GM12873 (cell line): ENCODE data around the gene MED15.

Experiments used
- CTCF ChIP-seq: IDR thresholded peaks from 2 replicates; pipeline ENCODE4 v1.5.1; 2012; ENCODE audit warnings: low read depth, mild to moderate bottlenecking, moderate library complexity, low read length, control low read depth; ENCODE audit not compliant: insufficient read depth; ENCODE audit errors: missing control alignments

Gene MED15

GRCh38 chr22:20621162-20621561, 113.8 kb downstream of the MED15 start:
- TF ChIP-seq CTCF, result no peak

- TF ChIP-seq CTCF, result no peak
These were observed 115.4 kb downstream of the MED15 start for GRCh38 chr22:20622650-20623339.

- TF ChIP-seq CTCF, result no peak
These were observed 116.8 kb downstream of the MED15 start for GRCh38 chr22:20624161-20624616.

GRCh38 chr22:20625270-20625669, 117.9 kb downstream of the MED15 start:
- no peak for TF ChIP-seq CTCF

GRCh38 chr22:20626811-20627210, 119.4 kb downstream of the MED15 start:
- no peak for TF ChIP-seq CTCF

- TF ChIP-seq CTCF, result no peak
These were observed 120.0 kb downstream of the MED15 start for GRCh38 chr22:20627432-20627831.

GRCh38 chr22:20628081-20628939, 120.9 kb downstream of the MED15 start:
- TF ChIP-seq CTCF, result no peak
